HG02943 (cell line): Measurements from ENCODE around the gene VASN.

Experiments
- ATAC-seq: cut with Tn5 transposase; IDR thresholded peaks from one replicate; pipeline ENCODE4 v1.9.1; 2021; ENCODE audit warnings: mild to moderate bottlenecking, low read depth, moderate library complexity; ENCODE audit not compliant: unreplicated experiment

VASN gene

GRCh38 chr16:4399001-4399730 is 27.5 kb downstream of the VASN start:
- ATAC-seq: no peak

GRCh38 chr16:4401094-4401501 is 29.4 kb downstream of the VASN start:
- ATAC-seq: no peak

GRCh38 chr16:4401510-4401909 is 29.9 kb downstream of the VASN start:
- no peak for ATAC-seq

- no peak for ATAC-seq
Measured at GRCh38 chr16:4402439-4403132, 30.9 kb downstream of the VASN start.

GRCh38 chr16:4403133-4403949 is 31.7 kb downstream of the VASN start:
- no peak for ATAC-seq

DNA sequence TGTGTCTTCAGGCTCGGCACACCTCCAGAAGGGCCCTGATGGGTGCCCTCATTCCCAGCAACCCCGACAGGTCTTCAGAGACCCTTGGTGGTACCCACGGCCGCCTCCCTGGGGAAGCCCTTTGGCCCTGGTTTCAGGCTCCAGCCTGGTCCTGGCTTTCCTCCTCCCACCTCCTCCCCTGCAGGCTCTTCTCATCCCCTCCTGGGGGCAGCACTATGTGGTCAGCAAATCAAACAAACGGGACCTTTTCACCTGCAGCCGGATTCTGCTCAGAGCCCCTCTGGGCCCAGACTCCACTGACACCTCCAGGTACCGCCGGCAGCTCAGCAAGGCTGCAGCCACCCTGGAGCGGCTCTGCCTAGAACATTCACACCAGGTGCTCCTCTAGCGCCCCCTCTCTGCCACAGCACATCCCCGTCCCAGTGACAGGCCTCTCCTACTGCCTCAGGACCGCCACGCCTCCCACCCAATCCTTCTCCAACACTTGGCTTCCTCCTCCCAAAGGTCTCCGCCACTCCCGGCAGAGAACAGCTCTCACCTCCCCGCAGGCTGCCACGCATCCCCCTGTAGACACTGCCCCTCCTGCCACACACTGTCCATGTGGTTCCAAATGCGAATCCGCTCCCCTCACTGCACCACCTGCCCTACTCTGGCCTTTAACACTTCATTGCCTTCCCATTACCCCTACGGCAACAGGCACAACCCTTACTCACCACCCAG is 32.8 kb downstream of the VASN start:
- ATAC-seq: no peak

GRCh38 chr16:4404967-4405696 is 33.5 kb downstream of the VASN start:
- ATAC-seq: no peak

DNA sequence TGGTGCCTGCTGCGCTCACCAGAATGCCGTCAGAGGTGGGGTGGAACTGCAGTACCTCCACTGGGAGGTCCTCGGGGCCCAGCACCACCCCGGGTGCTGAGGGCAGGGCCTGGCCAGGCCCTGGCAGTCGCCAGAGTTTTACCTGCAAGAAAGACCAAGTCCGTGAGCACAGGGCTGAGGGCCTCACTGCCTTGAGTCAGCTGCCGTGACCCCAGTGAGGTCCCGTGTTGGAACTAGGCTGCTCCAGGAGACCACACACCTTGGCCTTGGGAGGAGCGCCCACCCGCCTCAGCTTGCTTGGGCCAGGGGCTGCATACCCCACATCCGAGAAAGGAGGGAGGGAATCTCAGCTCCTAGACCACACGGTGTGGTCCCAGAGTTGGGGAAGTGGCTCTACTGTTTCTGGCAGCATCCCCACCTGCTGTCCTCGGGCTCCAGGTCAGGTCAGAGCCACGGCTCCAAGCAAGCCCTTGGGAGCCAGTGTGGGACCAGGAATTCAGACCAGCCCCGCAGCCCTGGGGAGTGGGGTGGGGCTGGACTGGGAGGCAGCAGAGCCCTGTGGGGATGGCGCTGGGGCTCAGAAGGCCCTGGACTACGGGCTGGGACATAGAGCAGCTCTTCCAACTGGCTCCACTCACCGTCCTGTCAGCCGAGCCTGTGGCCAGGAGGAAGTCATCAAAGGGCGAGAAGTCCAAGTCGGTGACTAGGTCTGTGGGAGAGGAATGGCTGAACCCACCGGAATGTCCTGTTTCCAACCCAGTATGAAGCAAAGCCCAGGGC is 36.1 kb downstream of the VASN start:
- no peak for ATAC-seq

DNA sequence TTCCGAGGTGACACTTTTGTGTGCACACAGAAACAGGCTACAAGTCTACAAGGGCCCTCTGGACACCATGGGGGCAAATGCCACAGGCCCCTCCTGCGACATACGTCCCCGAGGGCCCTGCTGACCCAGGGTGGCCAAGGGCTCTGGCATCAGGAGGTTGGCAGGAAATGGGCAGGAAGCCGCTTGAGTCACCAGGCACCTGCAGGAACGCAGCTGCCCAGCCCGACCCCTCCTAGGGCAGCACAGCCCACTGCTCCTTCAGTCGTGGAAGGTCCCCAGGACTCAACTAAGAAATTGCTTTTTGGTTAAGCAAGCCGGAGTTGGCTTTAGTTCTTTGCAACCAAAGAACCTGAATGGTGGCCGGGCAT is 36.7 kb downstream of the VASN start:
- ATAC-seq: no peak

GRCh38 chr16:4409081-4409932 is 37.7 kb downstream of the VASN start:
- no peak for ATAC-seq

DNA sequence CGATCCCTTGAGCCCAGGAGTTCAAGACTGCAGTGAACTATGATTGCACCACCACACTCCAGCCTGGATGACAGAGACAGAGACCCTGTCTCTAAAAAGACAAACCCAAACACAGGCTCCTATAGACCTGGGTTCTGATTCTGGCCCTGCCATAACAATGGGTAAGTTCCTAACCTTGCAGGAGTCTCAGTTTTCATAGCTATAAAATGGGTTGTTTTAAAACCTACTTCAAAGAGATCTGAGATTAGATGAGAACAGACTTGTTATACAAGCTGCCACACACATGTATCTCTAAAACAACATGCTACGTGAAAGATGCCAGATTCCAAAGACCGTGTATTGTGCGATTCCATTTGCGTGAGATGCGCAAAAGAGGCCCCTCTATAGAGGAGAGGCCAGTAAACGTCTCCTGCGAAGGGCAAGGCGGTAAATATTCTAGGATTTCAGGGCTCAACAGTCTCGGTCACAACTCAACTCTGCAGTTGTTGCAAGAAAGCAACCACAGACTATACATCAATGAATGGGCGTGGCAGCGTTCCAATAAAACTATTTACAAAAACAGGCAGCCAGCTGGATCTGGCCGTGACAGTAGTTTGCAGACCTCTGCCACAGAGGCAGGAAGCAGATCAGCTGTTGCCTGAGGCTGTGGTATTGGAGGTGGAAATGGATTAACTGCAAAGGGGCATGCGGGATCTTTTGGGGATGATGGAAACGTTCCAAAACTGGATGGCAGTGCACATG is 38.9 kb downstream of the VASN start:
- ATAC-seq: no peak

DNA sequence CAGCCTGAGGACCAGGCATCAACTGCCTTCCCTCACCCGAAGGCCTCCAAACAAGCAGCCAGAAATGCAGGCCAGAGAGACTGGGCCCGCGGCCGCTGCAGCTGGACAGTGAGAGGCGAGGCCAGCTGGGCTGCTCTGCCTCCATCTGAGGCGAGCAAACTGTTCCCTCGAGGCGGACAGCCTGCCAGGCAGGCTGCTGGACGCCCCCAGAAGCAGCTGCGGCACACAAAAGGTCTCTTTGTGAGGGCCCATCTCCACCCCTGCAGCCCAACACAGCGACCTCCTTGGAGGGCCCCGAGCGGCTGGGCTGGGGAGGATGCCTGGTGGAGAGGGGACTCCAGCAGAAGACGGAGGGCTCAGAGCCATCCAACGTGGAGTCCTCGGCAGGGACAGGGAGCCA is 40.0 kb downstream of the VASN start:
- ATAC-seq: no peak

DNA sequence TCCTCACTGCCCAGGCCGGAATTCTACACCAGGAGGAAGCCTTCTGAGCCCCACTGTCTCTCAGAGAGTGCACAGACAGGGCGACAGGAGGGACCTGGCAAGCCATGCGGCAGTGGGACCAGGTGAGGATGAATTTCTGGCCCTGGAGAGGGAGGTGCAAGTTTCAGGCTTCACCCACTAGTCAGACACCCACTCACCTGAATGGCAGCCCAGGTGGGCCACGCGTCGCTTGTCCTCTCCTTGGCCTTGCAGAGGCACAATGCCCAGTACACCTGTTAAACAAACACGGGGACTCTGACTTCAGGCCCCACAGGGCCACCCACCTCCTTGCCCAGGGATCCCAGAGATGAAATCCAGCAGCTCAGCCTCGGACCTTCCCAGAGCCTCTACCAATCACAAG is 40.5 kb downstream of the VASN start:
- ATAC-seq: no peak

GRCh38 chr16:4412854-4413253 is 41.2 kb downstream of the VASN start:
- no peak for ATAC-seq

DNA sequence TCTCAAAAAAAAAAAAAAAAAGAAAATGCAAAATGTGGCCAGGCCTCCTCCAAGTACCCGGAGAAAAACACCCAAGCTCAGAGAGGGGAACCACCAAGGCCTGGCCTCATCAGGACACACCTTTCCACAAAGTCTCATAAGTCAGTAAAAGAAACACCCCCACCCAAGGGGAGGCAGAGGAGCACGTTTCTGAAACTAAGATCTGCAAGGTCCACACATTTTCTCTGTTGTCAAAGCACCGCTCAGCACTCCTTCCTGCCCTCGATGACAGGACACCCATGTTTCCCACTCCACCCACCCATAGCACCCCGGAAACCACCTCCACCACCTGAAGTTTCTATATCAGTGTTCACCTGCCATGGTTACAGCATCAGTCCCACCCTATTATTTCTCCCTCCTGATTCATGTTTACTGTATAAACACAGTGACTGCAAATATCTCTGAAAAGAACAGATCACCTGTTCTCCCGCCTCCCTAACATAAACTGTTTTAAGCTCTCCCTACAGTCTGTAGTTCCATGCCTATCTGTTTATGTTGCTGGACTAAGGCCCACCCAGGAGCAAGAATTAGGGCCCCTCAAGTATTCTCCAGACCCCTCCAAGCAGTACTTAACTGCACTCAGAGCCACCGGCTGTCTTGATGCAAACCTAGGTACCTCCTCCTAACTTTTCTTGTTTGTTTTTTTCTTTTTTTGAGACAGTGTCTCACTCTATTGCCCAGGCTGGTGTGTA is 42.7 kb downstream of the VASN start:
- peak; percentile 57 for ATAC-seq

GRCh38 chr16:4415538-4416199 is 44.0 kb downstream of the VASN start:
- ATAC-seq: no peak
